Measurements from ENCODE around the gene RPL4. TPM values are rescaled to one million over a fixed set of nuclear protein-coding genes. Genes with fewer than 3 reads are reported as not detected.

Gene RPL4
- total RNA-seq, 1 donor from 2014 or later = 7,468 TPM

DNA sequence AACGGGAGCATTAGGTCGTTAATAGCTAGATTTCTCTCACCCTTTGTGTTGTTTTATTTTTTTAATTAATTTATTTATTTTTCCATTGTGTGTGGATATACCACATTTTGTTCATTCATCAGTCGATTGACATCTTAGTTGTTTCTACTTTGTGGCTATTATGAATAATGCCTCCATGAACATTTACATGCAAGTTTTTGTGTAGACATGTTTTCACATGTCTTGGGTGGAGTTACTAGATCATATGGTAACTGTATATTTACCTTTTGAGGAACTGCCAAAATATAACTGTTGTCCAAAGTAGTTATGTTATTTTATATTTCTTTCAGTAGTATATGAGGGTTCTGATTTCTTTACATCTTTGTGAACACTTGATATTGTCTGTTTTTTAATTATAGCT lies 19.3 kb upstream of the RPL4 start:
- TF ChIP-seq, protein P1, sequence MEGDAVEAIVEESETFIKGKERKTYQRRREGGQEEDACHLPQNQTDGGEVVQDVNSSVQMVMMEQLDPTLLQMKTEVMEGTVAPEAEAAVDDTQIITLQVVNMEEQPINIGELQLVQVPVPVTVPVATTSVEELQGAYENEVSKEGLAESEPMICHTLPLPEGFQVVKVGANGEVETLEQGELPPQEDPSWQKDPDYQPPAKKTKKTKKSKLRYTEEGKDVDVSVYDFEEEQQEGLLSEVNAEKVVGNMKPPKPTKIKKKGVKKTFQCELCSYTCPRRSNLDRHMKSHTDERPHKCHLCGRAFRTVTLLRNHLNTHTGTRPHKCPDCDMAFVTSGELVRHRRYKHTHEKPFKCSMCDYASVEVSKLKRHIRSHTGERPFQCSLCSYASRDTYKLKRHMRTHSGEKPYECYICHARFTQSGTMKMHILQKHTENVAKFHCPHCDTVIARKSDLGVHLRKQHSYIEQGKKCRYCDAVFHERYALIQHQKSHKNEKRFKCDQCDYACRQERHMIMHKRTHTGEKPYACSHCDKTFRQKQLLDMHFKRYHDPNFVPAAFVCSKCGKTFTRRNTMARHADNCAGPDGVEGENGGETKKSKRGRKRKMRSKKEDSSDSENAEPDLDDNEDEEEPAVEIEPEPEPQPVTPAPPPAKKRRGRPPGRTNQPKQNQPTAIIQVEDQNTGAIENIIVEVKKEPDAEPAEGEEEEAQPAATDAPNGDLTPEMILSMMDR (IDR thresholded peaks at IDR 0.05; ENCODE audit: insufficient read depth, low read length, poor library complexity, severe bottlenecking) = no peak
- no peak overlapping the region for H3K4me3 ChIP-seq (ENCODE audit: low read depth, low read length)
- no peaks in the 10 kb centered on the region for H3K36me3 ChIP-seq (ENCODE audit: control insufficient read depth, insufficient read depth, low read length)
- no peaks in the 10 kb centered on the region for H3K27me3 ChIP-seq (ENCODE audit: control insufficient read depth, insufficient read depth, low read length)
- DNase-seq (ENCODE audit: low read depth) = no peak

DNA sequence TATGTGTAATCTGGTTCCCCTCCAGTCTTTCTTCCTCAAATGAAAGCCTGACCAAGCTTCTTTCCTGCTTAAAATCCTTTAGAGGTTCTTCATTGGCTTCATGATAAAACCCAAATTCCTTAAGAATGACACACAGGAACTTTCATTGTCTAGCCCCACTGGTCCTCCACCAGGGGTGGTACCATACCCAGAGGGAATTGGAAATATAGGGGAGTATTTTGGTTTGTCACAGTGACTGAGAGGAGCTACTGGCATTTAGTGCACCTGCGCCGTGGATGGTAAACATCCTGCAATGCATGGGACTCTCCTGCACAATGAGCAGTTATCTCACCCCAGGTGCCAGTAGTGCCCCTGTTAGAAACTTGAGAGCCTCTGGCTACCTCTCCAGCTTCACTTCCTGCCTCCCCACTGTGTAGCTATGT lies 11.3 kb upstream of the RPL4 start:
- Histone ChIP-seq H3K4me3 (ENCODE audit: low read depth, low read length) (no peak overlapping the region), H3K27me3 (ENCODE audit: control insufficient read depth, insufficient read depth, low read length) (no peaks in the 10 kb centered on the region), H3K36me3 (ENCODE audit: control insufficient read depth, insufficient read depth, low read length) (no peaks in the 10 kb centered on the region)
- TF ChIP-seq, protein P1 (IDR thresholded peaks at IDR 0.05; ENCODE audit: insufficient read depth, low read length, poor library complexity, severe bottlenecking) = no peak
- DNase-seq (ENCODE audit: low read depth) = no peak

DNA sequence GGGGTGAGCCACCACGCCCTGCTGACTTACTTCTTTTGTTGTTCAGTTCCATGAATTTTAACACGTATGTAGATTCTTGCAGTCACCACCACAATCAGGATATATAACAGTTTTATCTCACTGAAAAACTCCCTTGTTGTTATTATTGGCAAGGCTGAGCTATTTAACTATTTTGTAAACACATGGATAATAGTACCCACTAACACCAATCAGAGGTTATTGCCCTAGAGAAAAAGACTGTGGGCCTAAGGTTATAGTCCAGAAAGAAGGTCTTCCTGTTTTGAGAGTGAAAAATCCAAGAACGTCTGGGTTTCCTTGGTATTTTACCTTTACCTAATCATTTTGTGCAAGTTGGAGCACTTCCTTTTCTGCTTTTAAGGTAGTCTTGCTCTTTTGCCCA lies 9.9 kb upstream of the RPL4 start:
- no peak overlapping the region for H3K4me3 ChIP-seq (ENCODE audit: low read depth, low read length)
- H3K27me3 ChIP-seq (ENCODE audit: control insufficient read depth, insufficient read depth, low read length) = no peaks in the 10 kb centered on the region
- no peaks in the 10 kb centered on the region for H3K36me3 ChIP-seq (ENCODE audit: control insufficient read depth, insufficient read depth, low read length)
- DNase-seq (ENCODE audit: low read depth) = no peak
- TF ChIP-seq, protein P1 (IDR thresholded peaks at IDR 0.05; ENCODE audit: insufficient read depth, low read length, poor library complexity, severe bottlenecking) = no peak

DNA sequence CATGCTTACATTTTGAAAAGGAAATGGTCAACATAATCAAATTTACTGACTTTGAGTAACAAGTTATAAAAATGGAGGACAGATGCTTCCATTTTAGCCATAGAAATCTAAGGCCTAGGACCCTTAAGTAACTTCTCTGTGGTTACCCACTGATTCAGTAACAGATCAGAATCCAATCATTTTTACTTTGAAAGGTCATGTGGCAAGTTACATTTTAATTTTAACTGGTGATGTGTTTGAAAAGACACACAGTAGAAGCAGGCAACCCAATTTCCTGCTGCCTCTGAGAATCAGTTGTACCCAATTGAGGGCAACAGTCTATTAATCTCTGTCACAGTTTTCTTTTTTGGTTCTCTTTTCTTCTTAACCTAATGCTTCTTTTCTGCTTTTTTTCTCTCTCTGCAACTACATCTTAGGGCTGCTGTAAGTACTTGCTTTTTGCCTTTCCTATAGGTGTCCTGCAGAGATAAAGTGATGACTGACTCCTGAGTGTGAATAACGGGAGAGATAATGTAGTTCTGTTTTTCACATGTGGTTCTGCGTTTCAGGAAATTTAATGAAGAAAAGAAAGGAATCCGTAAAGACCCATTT lies 3.7 kb upstream of the RPL4 start:
- no peaks in the 10 kb centered on the region for H3K36me3 ChIP-seq (ENCODE audit: control insufficient read depth, insufficient read depth, low read length)
- no peak overlapping the region for H3K4me3 ChIP-seq (ENCODE audit: low read depth, low read length)
- DNase-seq (ENCODE audit: low read depth) = no peak
- TF ChIP-seq, protein P1 (IDR thresholded peaks at IDR 0.05; ENCODE audit: insufficient read depth, low read length, poor library complexity, severe bottlenecking) = no peak
- H3K27me3 ChIP-seq (ENCODE audit: control insufficient read depth, insufficient read depth, low read length) = no peaks in the 10 kb centered on the region

DNA sequence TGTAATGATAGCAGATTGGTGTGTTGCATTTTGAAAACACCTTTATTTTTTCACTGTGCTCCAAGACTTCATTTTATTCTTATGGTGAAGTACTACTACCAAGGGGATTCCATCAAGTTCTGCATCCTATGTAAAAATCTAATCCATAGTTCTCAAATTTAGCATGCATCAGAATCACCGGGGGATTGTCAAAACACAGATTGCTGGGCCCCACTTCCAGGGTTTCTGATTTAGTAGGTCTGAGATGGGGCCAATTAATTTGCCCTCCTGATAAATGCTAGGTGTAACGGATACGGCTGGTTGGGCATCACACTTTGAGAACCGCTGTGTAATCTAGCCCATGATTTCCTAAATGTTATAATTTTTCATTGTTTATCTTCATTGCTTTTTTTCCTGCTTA lies 1.2 kb upstream of the RPL4 start:
- H3K4me3 ChIP-seq (ENCODE audit: low read depth, low read length) = peak overlapping the region; percentile 90
- H3K27me3 ChIP-seq (ENCODE audit: control insufficient read depth, insufficient read depth, low read length) = no peaks in the 10 kb centered on the region
- TF ChIP-seq, protein P1 (IDR thresholded peaks at IDR 0.05; ENCODE audit: insufficient read depth, low read length, poor library complexity, severe bottlenecking) = no peak
- no peak for DNase-seq (ENCODE audit: low read depth)
- H3K36me3 ChIP-seq (ENCODE audit: control insufficient read depth, insufficient read depth, low read length) = no peaks in the 10 kb centered on the region

DNA sequence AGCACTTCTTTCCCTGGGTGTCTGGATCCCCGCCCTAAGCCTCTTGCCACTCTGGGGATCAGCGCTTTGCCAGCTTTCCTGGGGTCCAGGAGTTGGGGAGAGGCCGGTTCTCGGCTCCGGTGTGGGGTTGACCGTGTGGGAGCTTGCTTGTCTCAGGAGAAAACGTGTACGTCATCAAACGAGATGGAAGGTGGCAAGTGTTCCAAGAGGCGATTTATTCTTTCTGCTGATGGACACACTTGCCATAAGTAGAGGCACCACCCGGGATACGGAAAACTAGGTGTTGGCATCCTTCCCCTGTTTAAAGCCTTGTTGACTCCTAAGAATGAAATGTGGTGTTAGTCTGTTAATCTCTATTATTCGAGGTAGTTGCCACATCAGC lies 766 bp upstream of the RPL4 start:
- TF ChIP-seq, protein P1 (IDR thresholded peaks at IDR 0.05; ENCODE audit: insufficient read depth, low read length, poor library complexity, severe bottlenecking) = no peak
- peak overlapping the region; percentile 90 for H3K4me3 ChIP-seq (ENCODE audit: low read depth, low read length)
- DNase-seq (ENCODE audit: low read depth) = no peak
- no peaks in the 10 kb centered on the region for H3K36me3 ChIP-seq (ENCODE audit: control insufficient read depth, insufficient read depth, low read length)
- no peaks in the 10 kb centered on the region for H3K27me3 ChIP-seq (ENCODE audit: control insufficient read depth, insufficient read depth, low read length)
